GM19467 (cell line): ENCODE results near the gene SPIN4.
"Not testable (repeated sequence)": the region's sequence is repeated elsewhere in the genome, so short reads cannot be mapped to it uniquely, and the experiment has no call there.

ENCODE experiments used
- ATAC-seq: cut with Tn5 transposase; IDR thresholded peaks from one replicate; pipeline ENCODE4 v1.9.1; 2021; ENCODE audit warnings: mild to moderate bottlenecking, moderate library complexity; ENCODE audit not compliant: unreplicated experiment

SPIN4 gene

DNA sequence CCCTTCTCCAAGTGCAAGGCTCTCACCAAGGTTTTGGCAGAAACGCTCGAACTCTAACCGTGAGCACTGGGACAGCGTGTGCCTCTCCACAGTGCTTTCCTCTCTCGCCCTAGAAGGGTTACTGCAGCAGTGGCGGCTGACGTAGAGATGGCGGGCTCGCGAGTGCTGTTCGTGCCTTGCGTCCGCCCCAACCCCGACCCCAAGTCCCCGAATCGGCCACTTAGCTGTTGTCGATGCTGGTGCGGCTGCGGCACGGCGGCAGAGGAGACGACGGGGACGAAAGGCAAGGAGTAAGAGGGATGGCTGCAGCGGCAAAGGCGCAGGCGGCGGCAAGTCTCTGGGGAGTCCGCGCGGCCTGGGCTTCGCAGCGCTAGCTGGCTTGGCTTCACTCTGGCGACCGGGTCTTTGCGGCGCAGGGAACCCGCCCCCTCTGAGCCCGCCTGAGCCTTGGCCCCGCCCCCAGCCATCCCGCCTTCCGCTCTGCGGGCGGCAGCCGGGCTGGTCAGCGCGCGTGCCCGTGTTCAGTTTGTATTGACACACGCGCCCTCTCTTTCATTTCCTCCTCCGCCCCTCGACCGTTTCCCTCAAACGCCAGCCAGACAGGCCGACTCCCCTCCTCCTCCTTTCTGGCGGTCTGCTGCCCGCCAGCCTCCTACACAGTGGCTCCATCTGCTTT lies at the start of gene SPIN4:
SPIN4 (minus strand) TSS at position 392 of the 676 bp plus-strand sequence. CDS start 513 bp downstream, outside the sequence.
- ATAC-seq = peak; percentile 94

DNA sequence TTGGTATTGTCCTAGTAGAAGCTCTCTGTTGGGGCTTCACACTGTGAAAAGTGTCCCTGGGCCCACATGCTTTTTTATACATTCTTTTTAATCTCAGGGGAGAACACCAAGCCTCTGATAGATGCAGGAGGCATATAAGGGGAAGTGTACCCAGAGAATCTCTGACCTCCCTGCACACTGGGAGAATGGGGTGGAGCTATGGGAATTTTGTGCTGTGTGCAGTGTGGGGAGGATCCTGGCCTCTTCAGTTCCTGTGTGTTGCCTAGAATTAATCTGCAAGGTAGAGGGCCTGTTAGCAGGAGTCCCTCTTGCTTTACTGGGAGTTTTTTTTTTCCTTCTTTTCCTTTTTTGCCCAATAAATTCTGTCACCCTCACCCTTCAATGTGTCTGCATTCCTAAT lies 49.2 kb upstream of the SPIN4 start:
- ATAC-seq = no peak

DNA sequence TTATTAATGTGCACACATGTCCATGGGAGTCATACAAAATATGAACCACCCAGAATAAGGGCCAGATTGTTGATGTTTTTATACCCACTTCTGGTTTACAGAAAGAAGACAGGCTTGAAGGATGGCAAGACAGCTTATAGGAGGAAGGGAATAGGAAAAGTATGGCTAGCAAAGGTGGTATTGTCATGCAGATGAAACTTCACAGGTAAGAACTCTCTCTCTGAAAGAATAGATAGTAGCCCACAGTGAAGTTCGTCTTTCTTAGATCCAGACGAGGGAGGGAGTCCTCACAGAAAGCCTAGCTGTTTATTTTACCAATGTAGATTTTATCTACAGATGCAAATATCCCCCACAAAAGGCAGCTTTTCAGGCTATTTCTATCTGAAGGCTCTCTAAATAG lies 43.7 kb upstream of the SPIN4 start:
- ATAC-seq = no peak

DNA sequence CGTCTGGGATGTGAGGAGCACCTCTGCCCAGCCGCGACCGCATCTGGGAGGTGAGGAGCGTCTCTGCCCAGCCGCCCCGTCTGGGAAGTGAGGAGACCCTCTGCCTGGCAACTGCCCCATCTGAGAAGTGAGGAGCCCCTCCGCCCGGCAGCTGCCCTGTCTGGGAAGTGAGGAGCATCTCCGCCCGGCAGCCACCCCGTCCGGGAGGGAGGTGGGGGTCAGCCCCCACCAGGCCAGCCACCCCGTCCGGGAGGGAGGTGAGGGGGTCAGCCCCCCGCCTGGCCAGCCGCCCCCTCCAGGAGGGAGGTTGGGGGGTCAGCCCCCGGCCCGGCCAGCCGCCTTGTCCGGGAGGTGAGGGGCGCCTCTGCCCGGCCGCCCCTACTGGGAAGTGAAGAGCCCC lies 42.0 kb upstream of the SPIN4 start:
- not testable (repeated sequence) for ATAC-seq

DNA sequence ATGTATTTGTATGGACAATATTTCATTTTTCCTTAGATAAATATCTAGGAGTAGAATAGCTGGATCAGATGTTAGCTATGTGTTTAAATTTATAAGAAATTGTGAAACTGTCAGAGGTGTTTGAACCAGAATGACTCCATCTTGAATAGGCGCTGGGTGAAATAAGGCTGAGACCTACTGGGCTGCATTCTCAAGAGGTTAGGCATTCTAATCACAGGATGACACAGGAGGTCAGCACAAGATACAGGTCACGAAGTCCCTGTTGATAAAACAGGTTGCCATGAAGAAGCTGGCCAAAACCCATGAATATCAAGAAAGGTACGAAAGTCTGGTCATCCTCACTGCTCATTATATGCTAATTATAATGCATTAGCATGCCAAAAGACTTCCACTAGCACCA lies 36.3 kb upstream of the SPIN4 start:
- no peak for ATAC-seq

DNA sequence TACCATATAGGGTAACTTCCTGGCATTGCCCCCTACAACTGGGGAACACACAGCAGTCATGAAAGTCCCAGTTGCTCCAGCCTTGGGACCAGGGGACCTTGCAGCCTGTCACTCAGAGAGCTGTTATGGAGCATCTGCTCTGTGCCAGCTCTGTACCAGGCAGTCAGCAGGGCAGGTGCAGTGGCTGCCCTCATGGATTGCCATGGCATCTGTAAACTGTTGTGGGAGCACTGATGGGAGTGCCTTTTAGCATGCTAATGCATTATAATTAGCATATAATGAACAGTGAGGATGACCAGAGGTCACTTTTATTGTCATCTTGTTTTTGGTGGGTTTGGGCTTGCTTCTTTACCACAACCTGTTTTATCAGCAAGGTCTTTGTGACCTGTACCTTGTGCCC lies 33.1 kb upstream of the SPIN4 start:
- not testable (repeated sequence) for ATAC-seq

DNA sequence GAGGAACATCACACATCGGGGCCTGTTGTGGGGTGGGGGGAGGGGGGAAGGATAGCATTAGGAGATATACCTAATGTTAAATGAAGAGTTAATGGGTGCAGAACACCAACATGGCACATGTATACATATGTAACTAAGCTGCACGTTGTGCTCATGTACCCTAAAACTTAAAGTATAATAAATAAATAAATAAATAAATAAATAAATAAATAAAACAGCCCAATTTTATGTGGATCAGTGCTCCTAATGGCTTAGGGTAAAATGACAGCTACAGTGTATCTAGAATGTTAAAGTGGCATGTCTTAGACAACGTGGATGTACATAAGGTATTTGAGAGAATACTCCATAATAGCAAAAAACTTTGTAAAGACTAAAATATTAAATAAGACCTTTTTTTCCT lies 21.9 kb upstream of the SPIN4 start:
- not testable (repeated sequence) for ATAC-seq

DNA sequence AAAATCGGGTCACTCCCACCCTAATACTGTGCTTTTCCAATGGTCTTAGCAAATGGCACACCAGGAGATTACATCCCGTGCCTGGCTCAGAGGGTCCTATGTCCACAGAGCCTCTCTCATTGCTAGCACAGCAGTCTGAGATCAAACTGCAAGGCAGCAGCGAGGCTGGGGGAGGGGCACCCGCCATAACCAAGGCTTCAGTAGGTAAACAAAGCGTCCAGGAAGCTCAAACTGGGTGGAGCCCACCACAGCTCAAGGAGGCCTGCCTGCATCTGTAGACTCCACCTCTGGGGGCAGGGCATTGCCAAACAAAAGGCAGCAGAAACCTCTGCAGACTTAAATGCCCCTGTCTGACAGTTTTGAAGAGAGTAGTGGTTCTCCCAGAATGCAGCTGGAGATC lies 16.6 kb upstream of the SPIN4 start:
- ATAC-seq = not testable (repeated sequence)

DNA sequence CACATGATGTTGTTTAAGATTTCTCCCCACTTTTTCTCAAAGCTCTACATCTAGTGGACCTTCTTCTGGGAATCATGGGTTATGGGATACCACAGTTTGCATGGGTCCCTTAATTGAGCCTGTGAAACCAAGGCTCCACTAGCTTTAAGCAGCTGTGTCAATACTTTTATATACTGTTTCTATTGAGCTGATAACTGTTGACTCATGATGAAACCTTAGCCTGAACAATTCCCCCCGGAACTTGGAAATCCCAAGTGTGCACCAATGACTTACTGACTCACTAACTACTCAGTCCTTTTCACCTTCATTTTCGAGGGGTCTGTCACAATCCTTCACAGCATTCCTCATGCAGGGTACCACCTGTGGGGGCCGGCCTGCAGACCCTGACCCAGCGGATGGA lies 12.7 kb upstream of the SPIN4 start:
- no peak for ATAC-seq

DNA sequence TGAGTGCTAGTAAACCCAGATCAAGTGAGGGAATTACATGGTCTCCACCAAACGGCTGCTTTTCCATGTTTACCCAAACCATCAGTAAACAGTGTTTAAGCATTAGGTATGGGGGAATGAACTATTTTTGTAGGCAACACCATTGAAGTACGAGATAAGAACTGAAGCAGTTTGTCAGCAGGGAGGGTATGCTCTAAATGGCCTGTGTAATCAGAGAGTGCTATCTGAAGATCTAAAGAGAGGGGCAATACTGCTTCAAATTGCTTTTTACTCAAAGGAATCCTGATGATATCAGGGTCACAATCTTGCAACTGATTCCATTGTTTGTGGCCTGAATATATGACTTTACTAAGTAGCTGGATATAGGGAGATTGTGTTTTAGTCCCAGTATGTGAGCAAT lies 10.4 kb upstream of the SPIN4 start:
- no peak for ATAC-seq

DNA sequence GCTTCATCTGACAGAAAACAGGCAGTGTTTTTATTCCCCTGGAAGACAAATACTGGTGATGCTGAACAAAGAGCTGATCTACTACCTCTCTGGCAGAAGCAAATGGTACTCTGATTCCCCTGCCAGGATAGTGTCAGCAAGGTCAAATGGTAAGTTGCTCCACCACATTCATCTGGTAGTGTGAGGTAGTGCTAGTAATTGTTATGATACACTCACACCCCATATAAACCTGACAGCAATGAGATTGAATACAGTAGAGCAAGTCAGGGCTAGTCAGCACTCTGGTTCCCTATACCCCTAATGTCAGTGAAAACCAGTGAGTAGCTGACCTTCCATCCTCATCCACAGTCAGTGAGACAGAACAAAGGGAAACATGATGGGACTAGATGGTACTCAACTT lies 3.4 kb upstream of the SPIN4 start:
- no peak for ATAC-seq

DNA sequence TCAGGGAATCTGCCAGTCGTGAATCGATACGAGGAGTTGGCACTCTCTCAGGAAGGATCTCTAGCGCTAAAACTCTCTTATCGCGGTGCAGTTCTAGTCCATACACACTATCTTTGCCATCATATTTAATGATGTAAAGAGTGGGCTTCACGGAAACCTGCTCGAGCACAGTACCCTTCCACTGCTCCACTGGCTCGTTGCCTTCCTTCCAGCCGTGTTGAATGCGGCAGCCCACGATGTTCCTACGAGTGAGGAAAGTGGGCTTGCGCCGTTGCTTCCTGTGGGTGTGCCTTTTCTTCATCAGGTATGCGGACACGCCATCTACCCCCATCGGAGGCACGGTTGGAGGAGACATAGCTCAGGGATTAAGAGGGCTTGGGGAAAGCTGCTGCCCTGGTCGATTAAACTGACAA lies 661 bp downstream of the SPIN4 start:
- ATAC-seq = peak; percentile 30

DNA sequence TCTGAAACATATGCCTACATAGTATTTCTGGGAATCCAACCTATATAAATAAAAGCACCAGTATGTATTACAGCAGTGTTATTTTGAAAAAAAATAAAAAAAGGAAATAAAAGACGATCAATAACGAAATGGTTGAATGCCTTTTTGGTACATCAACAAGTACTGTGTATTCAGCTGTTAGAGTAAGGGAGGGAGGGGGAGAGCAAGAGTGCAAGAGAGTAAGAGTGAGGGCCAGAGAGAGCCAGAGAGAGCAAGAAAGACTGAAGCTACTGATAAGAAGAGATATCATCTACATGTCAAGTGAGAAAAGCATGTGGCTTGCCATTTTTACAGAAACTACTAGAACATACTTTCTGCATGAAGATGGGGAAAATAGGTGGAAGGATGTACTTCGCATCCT lies 1.8 kb downstream of the SPIN4 start:
- no peak for ATAC-seq

DNA sequence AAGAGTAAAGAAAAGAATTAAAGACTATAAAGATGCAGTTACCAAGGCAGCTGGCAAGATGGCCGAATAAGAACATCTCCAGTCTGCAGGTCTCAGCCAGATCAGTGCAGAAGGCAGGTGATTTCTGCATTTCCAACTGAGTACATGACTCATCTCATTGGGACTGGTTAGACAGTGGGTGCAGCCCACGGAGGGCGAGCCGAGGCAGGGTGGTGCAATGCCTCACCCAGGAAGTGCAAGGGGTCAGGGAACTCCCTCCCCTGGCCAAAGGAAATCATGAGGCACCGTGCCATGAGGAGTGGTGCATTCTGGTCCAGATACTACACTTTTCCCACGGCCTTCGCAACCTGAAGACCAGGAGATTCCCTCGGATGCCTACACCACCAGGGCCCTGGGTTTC lies 20.5 kb downstream of the SPIN4 start:
- ATAC-seq = no peak

DNA sequence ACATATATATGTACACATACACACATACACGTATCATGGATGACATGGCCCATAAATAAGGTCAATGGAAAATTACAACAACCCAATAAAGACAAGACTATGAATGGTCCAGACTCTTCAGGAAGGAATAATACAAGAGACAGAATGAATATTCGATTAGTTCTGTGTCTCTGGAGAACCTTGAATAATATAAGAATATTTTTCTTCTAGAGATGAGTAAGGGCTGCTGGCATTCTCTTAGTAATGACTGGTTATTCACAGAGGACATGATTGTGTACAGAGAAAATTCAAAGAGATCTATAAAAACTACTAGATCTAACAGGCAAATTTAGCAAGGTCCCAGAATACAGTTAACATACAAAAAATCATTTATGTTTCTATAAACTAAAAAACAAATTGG lies 23.3 kb downstream of the SPIN4 start:
- no peak for ATAC-seq

DNA sequence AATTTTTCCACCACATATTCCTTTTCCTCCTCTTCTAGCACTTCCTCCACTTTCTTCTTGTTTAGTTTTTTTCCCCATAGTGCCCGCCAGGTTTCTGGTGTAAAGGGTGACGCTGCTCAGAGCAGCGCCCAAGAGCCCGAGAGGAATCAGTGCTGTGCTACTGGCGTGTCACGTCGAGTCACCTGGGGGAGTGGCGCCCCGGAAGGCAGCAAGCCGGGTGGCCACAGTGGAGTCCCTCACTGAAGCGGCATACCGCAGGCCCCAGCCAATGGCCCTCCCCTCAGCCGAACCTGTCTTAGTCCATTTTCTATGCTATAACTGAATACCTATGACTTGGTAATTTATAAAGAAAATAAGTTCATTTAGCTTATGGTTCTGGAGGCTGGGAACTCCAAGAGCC lies 51.5 kb downstream of the SPIN4 start:
- no peak for ATAC-seq
